ENCODE measurements around the gene ELMO1. TPM values are rescaled to one million over a fixed set of nuclear protein-coding genes. Genes with fewer than 3 reads are reported as not detected.

The ELMO1 gene
- total and polyA plus RNA-seq, 2 of the 13 experiments (the other 11 are each of a cell fraction or from before 2014, with no cell fraction given): 0.11 to 0.17 TPM

DNA sequence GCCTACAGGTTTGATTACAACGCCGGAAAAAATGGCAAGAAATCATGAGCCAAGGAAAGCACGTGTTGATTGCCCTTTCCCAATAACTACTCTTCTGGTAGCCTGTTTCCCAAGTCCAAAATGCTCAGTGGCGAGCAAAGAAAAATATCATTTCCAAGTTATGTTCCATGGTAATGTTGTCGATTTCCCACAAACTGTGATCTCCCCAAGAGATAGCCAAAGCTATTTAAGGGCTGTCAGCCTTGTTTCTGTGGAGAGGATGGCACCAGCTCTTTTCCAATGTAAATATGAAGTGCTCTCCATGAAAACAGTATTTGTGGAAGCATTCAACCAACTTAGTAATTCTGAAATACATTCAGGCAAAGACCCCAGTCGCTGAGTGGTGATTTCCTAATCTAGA lies 491.9 kb downstream of the ELMO1 start:
- H3K9ac ChIP-seq (ENCODE audit: insufficient read depth, low read depth, low read length): no peak overlapping the region
- intact Hi-C loops (cut with micrococcal nuclease; ENCODE audit: unreplicated experiment): no loop called here
- BruUV-seq (replicated peaks): no TSS peak
- H3K4me1 ChIP-seq (ENCODE audit: insufficient read depth, low read length): peaks cover 28% of the 10 kb centered on the region
- no peaks in the 10 kb centered on the region for H3K79me2 ChIP-seq (ENCODE audit: insufficient read depth, low read length)
- no peaks in the 10 kb centered on the region; a peak in 1 of 5 replicates for H3K27me3 ChIP-seq (ENCODE audit: control insufficient read depth in 1 of 2, insufficient read depth in 2 of 2, low read length in 2 of 2)
- in situ Hi-C loops (cut with HindIII; ENCODE audit: extremely low pct_ligation_motif_present, low pct_unique_long_range_greater_than_20kb): loop anchor here (25.0 kb wide), 1 partner anchor 495 kb away; no protein-coding TSS in a partner anchor
- POLR2A ChIA-PET: no interaction called here
- no peaks in the 10 kb centered on the region for H3K36me3 ChIP-seq (replicated peaks in 1 of 2; ENCODE audit: control insufficient read depth in 1 of 2, insufficient read depth in 2 of 2, low read length in 2 of 2)
- no peak for TF ChIP-seq ZNF879 (CRISPR knock-in tag; IDR thresholded peaks at IDR 0.05)
- H3K9me3 ChIP-seq (ENCODE audit: low read length): no peaks in the 10 kb centered on the region
- no peak overlapping the region for H3K4me3 ChIP-seq (replicated peaks in 1 of 3; ENCODE audit: insufficient read depth in 1 of 3, low read depth in 2 of 3, low read length in 3 of 3)
- FAIRE-seq (no peak), DNase-seq (ENCODE audit: low spot score) (no peak), ATAC-seq (no peak)
- H4K20me1 ChIP-seq (ENCODE audit: insufficient read depth, low read length): no peaks in the 10 kb centered on the region
- CTCF ChIA-PET (ENCODE audit: low intra/inter-chr PET ratio, low total read pairs): no interaction called here
- WGBS (ENCODE audit: low lambda C conversion rate): 42% methylated on average over 6 of the region's 6 CpGs
- H3K27ac ChIP-seq (ENCODE audit: extremely low read length, insufficient read depth, low read length): no peak overlapping the region
- no peak overlapping the region for H2AFZ ChIP-seq (ENCODE audit: low read length)
- no peak overlapping the region for H3K4me2 ChIP-seq (ENCODE audit: low read depth, low read length)

DNA sequence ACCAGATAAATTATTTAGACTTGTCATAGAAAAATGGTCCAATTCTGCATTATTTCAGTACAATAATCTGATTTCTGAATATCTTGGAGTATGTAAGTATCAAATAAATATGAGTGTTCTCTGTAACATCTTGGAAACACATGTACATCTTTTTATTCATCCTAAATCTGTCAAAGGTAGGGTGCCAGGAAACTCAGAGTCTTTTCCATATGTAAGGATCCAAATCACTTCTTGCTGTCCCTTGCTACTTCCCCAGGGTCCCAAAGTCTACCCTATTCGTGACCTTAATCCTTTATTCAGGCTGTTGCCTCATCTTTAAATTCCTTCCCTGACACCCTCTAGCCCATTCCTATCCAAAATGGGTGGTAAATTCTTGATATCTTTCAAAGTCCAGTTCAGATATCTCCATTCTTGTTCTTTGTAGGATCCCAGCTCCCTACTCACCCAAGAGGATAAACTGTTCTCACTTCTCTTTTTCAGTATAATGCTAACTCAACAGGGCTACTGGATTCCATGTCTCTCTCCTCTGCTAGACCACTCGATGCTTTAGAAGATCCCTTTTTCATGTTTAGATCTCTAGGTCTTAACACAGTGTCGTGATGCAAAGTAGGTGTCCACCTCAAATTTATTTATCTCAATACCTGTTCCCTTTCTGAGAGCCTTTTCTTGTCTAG lies 493.1 kb downstream of the ELMO1 start:
- Histone ChIP-seq H4K20me1 (ENCODE audit: insufficient read depth, low read length) (no peaks in the 10 kb centered on the region), H3K9ac (ENCODE audit: insufficient read depth, low read depth, low read length) (no peak overlapping the region), H3K4me1 (ENCODE audit: insufficient read depth, low read length) (peaks cover 21% of the 10 kb centered on the region), H3K36me3 (replicated peaks in 1 of 2; ENCODE audit: control insufficient read depth in 1 of 2, insufficient read depth in 2 of 2, low read length in 2 of 2) (no peaks in the 10 kb centered on the region), H3K79me2 (ENCODE audit: insufficient read depth, low read length) (no peaks in the 10 kb centered on the region), H3K27ac (ENCODE audit: extremely low read length, insufficient read depth, low read length) (no peak overlapping the region), H2AFZ (ENCODE audit: low read length) (no peak overlapping the region), H3K27me3 (ENCODE audit: control insufficient read depth in 1 of 2, insufficient read depth in 2 of 2, low read length in 2 of 2) (no peaks in the 10 kb centered on the region; a peak in 1 of 5 replicates), H3K4me3 (replicated peaks in 1 of 3; ENCODE audit: insufficient read depth in 1 of 3, low read depth in 2 of 3, low read length in 3 of 3) (no peak overlapping the region), H3K9me3 (ENCODE audit: low read length) (no peaks in the 10 kb centered on the region), H3K4me2 (ENCODE audit: low read depth, low read length) (no peak overlapping the region)
- no peak for ATAC-seq
- intact Hi-C loops (cut with micrococcal nuclease; ENCODE audit: unreplicated experiment) (no loop called here), in situ Hi-C loops (cut with HindIII; ENCODE audit: extremely low pct_ligation_motif_present, low pct_unique_long_range_greater_than_20kb) (loop anchor here (25.0 kb wide), 1 partner anchor 493 kb away; no protein-coding TSS in a partner anchor)
- 21% methylated on average over 3 of the region's 3 CpGs for WGBS (ENCODE audit: low lambda C conversion rate)
- no peak for DNase-seq (ENCODE audit: low spot score)
- ChIA-PET CTCF (ENCODE audit: low intra/inter-chr PET ratio, low total read pairs) (no interaction called here), POLR2A (no interaction called here)
- FAIRE-seq: no peak
- no TSS peak for BruUV-seq (replicated peaks)
- no peak for TF ChIP-seq REXO4 (CRISPR knock-in tag; IDR thresholded peaks at IDR 0.05; ENCODE audit: borderline replicate concordance)
- TF ChIP-seq CENPT (CRISPR knock-in tag; IDR thresholded peaks at IDR 0.05; ENCODE audit: low read depth): no peak

All from HepG2 (cell line).